ENCODE measurements around the gene SORCS1. TPM values are rescaled to one million over a fixed set of nuclear protein-coding genes. Genes with fewer than 3 reads are reported as not detected.
A peak's percentile ranks its signal among the peaks of the same experiment; 100 is the strongest.

The SORCS1 gene
- total RNA-seq, 1 donor from 2014 or later: 11.1 TPM

DNA sequence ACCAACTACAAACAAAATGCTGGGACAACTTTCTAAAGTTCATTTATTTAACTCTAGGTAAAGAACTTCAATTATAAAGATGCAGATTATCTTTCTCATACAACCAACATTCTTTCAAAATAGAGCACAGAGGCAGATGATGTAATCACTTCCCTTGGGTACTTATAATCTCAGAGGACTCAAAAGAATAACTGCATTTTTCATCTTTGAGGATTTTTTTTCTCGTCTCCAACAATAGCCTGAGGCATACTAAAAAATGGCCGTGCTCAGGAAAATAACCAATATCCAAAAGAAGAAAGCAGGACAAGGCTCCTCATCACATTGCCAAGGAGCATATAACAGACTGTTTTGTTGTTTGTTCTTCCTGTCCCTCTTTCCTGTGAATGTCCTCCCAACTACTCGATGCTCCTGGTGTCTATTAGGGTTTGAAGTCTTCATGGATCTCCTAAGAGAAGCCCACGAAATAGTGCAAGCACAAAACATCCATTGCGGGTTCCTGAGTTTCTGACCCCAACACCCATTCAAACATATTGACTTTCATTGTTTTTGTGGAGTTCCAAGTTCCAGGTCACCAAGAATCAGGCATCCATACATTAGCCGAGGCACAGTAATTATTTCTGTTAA lies 182.9 kb downstream of the SORCS1 start:
- peaks cover 2% of the 10 kb centered on the region for H3K36me3 Mint-ChIP-seq
- peak overlapping the region; percentile 51 for H3K27ac Mint-ChIP-seq
- no peak overlapping the region for H3K4me3 Mint-ChIP-seq
- Histone ChIP-seq H3K36me3 (no peaks in the 10 kb centered on the region), H2AFZ (replicated peaks) (no peak overlapping the region), H3F3A (ENCODE audit: low read depth) (no peaks in the 10 kb centered on the region), H3K4me2 (peak overlapping the region; percentile 44), H3K9ac (no peak overlapping the region), H3K27ac (peak overlapping the region; percentile 31), H3K4me1 (peaks cover 27% of the 10 kb centered on the region), H3K27me3 (no peaks in the 10 kb centered on the region), H3K4me3 (no peak overlapping the region), H3K79me2 (ENCODE audit: low read depth) (no peaks in the 10 kb centered on the region), H4K20me1 (ENCODE audit: low read depth) (no peaks in the 10 kb centered on the region), H3K9me3 (ENCODE audit: low read depth) (no peaks in the 10 kb centered on the region)
- TF ChIP-seq EZH2phosphoT487 (IDR thresholded peaks at IDR 0.05) (no peak), EZH2 (IDR thresholded peaks at IDR 0.05) (no peak)
- H3K4me1 Mint-ChIP-seq: peaks cover 23% of the 10 kb centered on the region
- peaks cover 11% of the 10 kb centered on the region for H3K9me3 Mint-ChIP-seq
- DNase-seq (ENCODE audit: low spot score): no peak
- peaks cover 4% of the 10 kb centered on the region for H3K27me3 Mint-ChIP-seq (ENCODE audit: insufficient read depth, low read depth)

DNA sequence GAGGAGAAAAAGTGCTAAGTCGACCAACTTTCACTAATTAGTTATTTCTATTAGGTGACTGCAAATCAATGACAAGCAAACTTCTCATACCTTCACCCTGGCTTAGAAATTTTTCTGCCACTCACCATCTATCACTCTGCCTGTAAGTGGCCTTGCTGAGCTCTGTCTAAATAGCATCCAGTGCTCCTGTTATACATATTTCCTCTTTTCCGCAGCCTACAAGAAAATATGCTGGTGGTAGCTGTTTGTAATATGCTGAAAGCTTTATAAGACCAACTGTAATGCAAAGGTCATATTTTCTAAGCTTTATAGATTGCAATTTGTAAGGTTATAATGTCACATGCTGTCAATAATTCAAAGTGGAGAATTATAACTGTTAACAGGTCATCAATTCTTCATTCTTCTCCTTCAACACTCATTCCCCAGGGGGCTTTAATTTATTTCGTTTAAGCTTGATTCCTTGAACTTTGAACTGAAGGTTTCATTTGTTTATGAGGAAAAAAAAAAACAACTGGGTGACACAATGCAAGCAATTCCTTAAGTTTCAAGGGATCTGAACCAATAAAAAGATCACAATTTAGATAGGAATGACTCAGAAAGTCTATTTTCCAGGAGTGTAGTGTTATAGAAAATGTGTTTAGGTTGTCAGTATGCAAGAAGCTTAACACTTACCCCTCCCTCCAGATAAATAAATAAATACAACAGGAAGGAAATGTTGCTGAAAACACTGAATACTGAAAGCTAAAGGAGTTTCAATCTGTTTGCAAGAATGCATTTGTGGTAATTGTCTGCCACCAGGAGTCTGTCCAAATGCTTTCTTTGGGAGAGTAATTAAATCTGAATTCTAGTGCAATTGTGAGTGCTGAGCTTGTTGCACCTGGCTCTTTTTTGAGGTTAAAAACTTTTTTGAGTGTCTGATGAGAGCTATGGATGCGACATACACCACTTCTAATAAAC lies 183.7 kb downstream of the SORCS1 start:
- DNase-seq (ENCODE audit: low spot score): peak; percentile 14
- Histone ChIP-seq H3K27ac (peak overlapping the region; percentile 47), H3K9me3 (ENCODE audit: low read depth) (no peaks in the 10 kb centered on the region), H3K4me3 (no peak overlapping the region), H3K27me3 (no peaks in the 10 kb centered on the region), H3K9ac (no peak overlapping the region), H4K20me1 (ENCODE audit: low read depth) (no peaks in the 10 kb centered on the region), H3K4me1 (peaks cover 27% of the 10 kb centered on the region), H3K79me2 (ENCODE audit: low read depth) (no peaks in the 10 kb centered on the region), H3K4me2 (peak overlapping the region; percentile 44), H3K36me3 (no peaks in the 10 kb centered on the region), H3F3A (ENCODE audit: low read depth) (no peaks in the 10 kb centered on the region), H2AFZ (replicated peaks) (no peak overlapping the region)
- H3K9me3 Mint-ChIP-seq: peaks cover 12% of the 10 kb centered on the region
- no peak for TF ChIP-seq EZH2phosphoT487 (IDR thresholded peaks at IDR 0.05)
- TF ChIP-seq EZH2 (IDR thresholded peaks at IDR 0.05): no peak
- TF ChIP-seq, protein P1, sequence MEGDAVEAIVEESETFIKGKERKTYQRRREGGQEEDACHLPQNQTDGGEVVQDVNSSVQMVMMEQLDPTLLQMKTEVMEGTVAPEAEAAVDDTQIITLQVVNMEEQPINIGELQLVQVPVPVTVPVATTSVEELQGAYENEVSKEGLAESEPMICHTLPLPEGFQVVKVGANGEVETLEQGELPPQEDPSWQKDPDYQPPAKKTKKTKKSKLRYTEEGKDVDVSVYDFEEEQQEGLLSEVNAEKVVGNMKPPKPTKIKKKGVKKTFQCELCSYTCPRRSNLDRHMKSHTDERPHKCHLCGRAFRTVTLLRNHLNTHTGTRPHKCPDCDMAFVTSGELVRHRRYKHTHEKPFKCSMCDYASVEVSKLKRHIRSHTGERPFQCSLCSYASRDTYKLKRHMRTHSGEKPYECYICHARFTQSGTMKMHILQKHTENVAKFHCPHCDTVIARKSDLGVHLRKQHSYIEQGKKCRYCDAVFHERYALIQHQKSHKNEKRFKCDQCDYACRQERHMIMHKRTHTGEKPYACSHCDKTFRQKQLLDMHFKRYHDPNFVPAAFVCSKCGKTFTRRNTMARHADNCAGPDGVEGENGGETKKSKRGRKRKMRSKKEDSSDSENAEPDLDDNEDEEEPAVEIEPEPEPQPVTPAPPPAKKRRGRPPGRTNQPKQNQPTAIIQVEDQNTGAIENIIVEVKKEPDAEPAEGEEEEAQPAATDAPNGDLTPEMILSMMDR (IDR thresholded peaks at IDR 0.05): no peak
- peak overlapping the region; percentile 51 for H3K27ac Mint-ChIP-seq
- H3K4me1 Mint-ChIP-seq: peaks cover 23% of the 10 kb centered on the region
- peaks cover 4% of the 10 kb centered on the region for H3K27me3 Mint-ChIP-seq (ENCODE audit: insufficient read depth, low read depth)
- H3K4me3 Mint-ChIP-seq: no peak overlapping the region
- H3K36me3 Mint-ChIP-seq: peaks cover 3% of the 10 kb centered on the region

DNA sequence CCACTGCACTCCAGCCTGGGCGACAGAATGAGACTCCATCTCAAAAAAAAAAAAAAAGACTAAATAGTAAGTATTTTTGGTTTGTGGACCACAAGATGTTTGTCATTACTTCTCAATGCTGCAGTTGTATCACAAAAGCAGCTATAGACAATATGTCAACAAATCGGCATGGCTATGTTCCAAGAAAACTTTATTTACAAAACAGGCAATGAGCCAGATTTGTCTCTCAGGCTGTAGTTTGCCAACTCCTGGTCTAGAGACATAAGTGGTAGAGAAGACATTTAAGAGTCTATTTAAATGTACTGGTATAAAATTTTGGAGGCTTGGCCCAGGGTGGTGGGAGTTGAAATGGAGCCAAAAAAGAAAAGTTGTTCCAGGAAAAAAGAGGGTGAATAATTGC lies 185.8 kb downstream of the SORCS1 start:
- Mint-ChIP-seq H3K9me3 (peaks cover 15% of the 10 kb centered on the region), H3K36me3 (peaks cover 3% of the 10 kb centered on the region), H3K4me3 (no peak overlapping the region), H3K27me3 (ENCODE audit: insufficient read depth, low read depth) (peaks cover 2% of the 10 kb centered on the region), H3K27ac (no peak overlapping the region), H3K4me1 (peaks cover 25% of the 10 kb centered on the region)
- Histone ChIP-seq H3K79me2 (ENCODE audit: low read depth) (no peaks in the 10 kb centered on the region), H3K27ac (no peak overlapping the region), H3F3A (ENCODE audit: low read depth) (peaks cover under 1% of the 10 kb centered on the region), H3K4me1 (peaks cover 40% of the 10 kb centered on the region), H3K27me3 (no peaks in the 10 kb centered on the region), H3K9me3 (ENCODE audit: low read depth) (no peaks in the 10 kb centered on the region), H3K36me3 (no peaks in the 10 kb centered on the region), H3K9ac (no peak overlapping the region), H4K20me1 (ENCODE audit: low read depth) (no peaks in the 10 kb centered on the region), H3K4me3 (no peak overlapping the region), H2AFZ (replicated peaks) (no peak overlapping the region), H3K4me2 (no peak overlapping the region)
- DNase-seq (ENCODE audit: low spot score): no peak
- TF ChIP-seq EZH2 (IDR thresholded peaks at IDR 0.05): no peak
- no peak for TF ChIP-seq EZH2phosphoT487 (IDR thresholded peaks at IDR 0.05)
- TF ChIP-seq, protein P1 (IDR thresholded peaks at IDR 0.05): no peak

All from neural progenitor cell (in vitro differentiated cells).